HCT116 (cell line): ENCODE measurements around the gene AFF1. TPM values are rescaled to one million over a fixed set of nuclear protein-coding genes. Genes with fewer than 3 reads are reported as not detected.

Source experiments
- ATAC-seq: fragments of 200-7000 bp; cut with Tn5 transposase; 2 replicates; pipeline ENCODE4 v1.9.1; 2020; ENCODE audit warnings: mild to moderate bottlenecking, moderate library complexity
- BruUV-seq: library from RNA; stranded (reverse); fragments of 400-500 nt; replicated peaks from 2 replicates; lab custom pipeline; 2021; lab: Mats Ljungman, UMichigan
- CTCF ChIA-PET: fragments of 300-600 bp; sonication (Branson Sonifier 250); formaldehyde crosslinking; loops from one replicate; lab custom pipeline; 2021; ENCODE audit warnings: antibody characterized with exemption; lab: Charles Lee
- POLR2A ChIA-PET: fragments of 300-600, 350-600 bp; sonication (Branson Sonifier 250); formaldehyde crosslinking; loops from one replicate; lab custom pipeline; 2021; ENCODE audit warnings: antibody characterized with exemption; lab: Charles Lee
- RAD21 ChIA-PET, 2 experiments: fragments of 300-600 bp; sonication (Branson Sonifier 250); formaldehyde crosslinking; loops; one replicate each; lab custom pipeline; 2023; ENCODE audit warnings: low total read pairs in 2 of 2; ENCODE audit not compliant: uncharacterized antibody in 2 of 2, unreplicated experiment in 2 of 2, low non-redundant PET in 1 of 2; lab: Charles Lee
- DNase-seq: peaks from one replicate; pipeline ENCODE4 v3.0.0-alpha.2; 2010; ENCODE audit warnings: low read depth, low spot score
- H2AFZ ChIP-seq: fragments of 200-600 bp; shearing (Covaris generic), sonication (generic); 2 replicates; pipeline ENCODE4 v1.6.1; 2017; ENCODE audit warnings: low read depth, mixed run types, mixed read lengths, antibody characterized with exemption, low read length; ENCODE audit not compliant: poor library complexity, severe bottlenecking
- H3K27ac ChIP-seq: 2 replicates; pipeline ENCODE4 v1.5.1; 2012; ENCODE audit warnings: low read depth, low read length
- H3K27me3 ChIP-seq: fragments of 200-600 bp; sonication (generic); 2 replicates; pipeline ENCODE4 v1.6.1; 2016; ENCODE audit warnings: mixed run types, low read length, mixed read lengths; ENCODE audit not compliant: insufficient read depth
- H3K36me3 ChIP-seq, 2 experiments: fragments of 200-500 bp in 1 of 2; fragments of 200-600 bp in 1 of 2; sonication (Bioruptor generic) in 1 of 2; sonication (generic) in 1 of 2; 2 replicates each; pipeline versions ENCODE4 v1.5.1 to v1.6.1; 2014 to 2016; ENCODE audit warnings: low read length in 2 of 2, inconsistent platforms in 1 of 2, mixed read lengths in 1 of 2, mixed run types in 1 of 2; ENCODE audit not compliant: insufficient read depth in 2 of 2, control insufficient read depth in 1 of 2
- H3K4me1 ChIP-seq, 2 experiments: fragments of 200-600 bp in 1 of 2; sonication (generic) in 1 of 2; 2 replicates each; pipeline versions ENCODE4 v1.5.1 to v1.6.1; 2012 to 2017; ENCODE audit warnings: low read length in 2 of 2, inconsistent platforms in 1 of 2, mild to moderate bottlenecking in 1 of 2, mixed read lengths in 1 of 2, mixed run types in 1 of 2, moderate library complexity in 1 of 2; ENCODE audit not compliant: insufficient read depth in 2 of 2, control insufficient read depth in 1 of 2
- H3K4me2 ChIP-seq: fragments of 200-600 bp; sonication (generic); 2 replicates; pipeline ENCODE4 v1.6.1; 2017; ENCODE audit warnings: mixed run types, low read length, mixed read lengths
- H3K4me3 ChIP-seq, 2 experiments: fragments of 200-600 bp in 1 of 2; sonication (generic) in 1 of 2; replicated peaks in 1 of 2; 2 replicates each; pipeline ENCODE4 v1.5.1; 2011 to 2016; ENCODE audit warnings: low read length in 2 of 2, control low read depth in 1 of 2, low read depth in 1 of 2, mild to moderate bottlenecking in 1 of 2, mixed read lengths in 1 of 2, mixed run types in 1 of 2
- H3K79me2 ChIP-seq: fragments of 200-600 bp; sonication (generic); 2 replicates; pipeline ENCODE4 v1.6.1; 2017; ENCODE audit warnings: mild to moderate bottlenecking, mixed run types, low read length, moderate library complexity, mixed read lengths; ENCODE audit not compliant: insufficient read depth
- H3K9ac ChIP-seq: fragments of 200-600 bp; sonication (generic); 2 replicates; pipeline ENCODE4 v1.6.1; 2016; ENCODE audit warnings: low read length, mixed read lengths
- H3K9me2 ChIP-seq: fragments of 200-600 bp; sonication (generic), shearing (Covaris generic); 2 replicates; pipeline ENCODE4 v1.6.1; 2017; ENCODE audit warnings: mixed run types, mild to moderate bottlenecking, moderate library complexity; ENCODE audit not compliant: insufficient read depth
- H3K9me3 ChIP-seq, 2 experiments: fragments of 200-500 bp in 1 of 2; fragments of 200-600 bp in 1 of 2; sonication (Bioruptor generic) in 1 of 2; sonication (generic) in 1 of 2; 2 replicates each; pipeline ENCODE4 v1.6.1; 2014 to 2017; ENCODE audit warnings: low read length in 2 of 2, mixed read lengths in 2 of 2, inconsistent platforms in 1 of 2, low read depth in 1 of 2, mild to moderate bottlenecking in 1 of 2, mixed run types in 1 of 2, moderate library complexity in 1 of 2; ENCODE audit not compliant: control insufficient read depth in 1 of 2, insufficient read depth in 1 of 2
- H4K20me1 ChIP-seq: fragments of 200-600 bp; sonication (generic), shearing (Covaris generic); 2 replicates; pipeline ENCODE4 v1.6.1; 2017; ENCODE audit warnings: mixed run types, mild to moderate bottlenecking, moderate library complexity; ENCODE audit not compliant: insufficient read depth
- ELF1 ChIP-seq: IDR thresholded peaks from 2 replicates; pipeline ENCODE4 v1.6.1; 2012; ENCODE audit warnings: low read depth, borderline replicate concordance
- JUND ChIP-seq: IDR thresholded peaks from 2 replicates; pipeline ENCODE4 v1.6.1; 2012
- POLR2A ChIP-seq: IDR thresholded peaks from 2 replicates; pipeline ENCODE4 v1.7.0; 2011; ENCODE audit warnings: borderline replicate concordance; ENCODE audit not compliant: insufficient read depth, insufficient read length; ENCODE audit errors: extremely low read depth
- POLR2AphosphoS5 ChIP-seq: IDR thresholded peaks from 2 replicates; pipeline ENCODE4 v1.6.1; 2011; ENCODE audit warnings: mild to moderate bottlenecking, low read depth, low read length, moderate library complexity
- RAD21 ChIP-seq: IDR thresholded peaks from 2 replicates; pipeline ENCODE4 v1.6.1; 2012; ENCODE audit warnings: low read depth, mild to moderate bottlenecking
- SP1 ChIP-seq: IDR thresholded peaks from 2 replicates; pipeline ENCODE4 v1.6.1; 2012; ENCODE audit warnings: low read depth
- ZNF274 ChIP-seq: fragments of 200-500 bp; sonication (Bioruptor generic); IDR thresholded peaks from 2 replicates; pipeline ENCODE4 v1.6.1; 2014; ENCODE audit warnings: mild to moderate bottlenecking, low read depth, low read length, inconsistent platforms
- intact Hi-C: fragments of 100-400 bp; cut with micrococcal nuclease; formaldehyde crosslinking; loops from 2 replicates; pipeline ENCODE4 v1.10.0; 2022
- total RNA-seq: library from RNA; stranded (reverse); gene quantifications from one replicate; pipeline ENCODE4 v1.2.1, GENCODE V29; 2021; ENCODE audit not compliant: unreplicated experiment
- TF ChIP-seq, protein P1 (sequence below): IDR thresholded peaks from 2 replicates; pipeline ENCODE4 v1.6.1; 2012; ENCODE audit warnings: low read depth
- TF ChIP-seq, protein P2 (sequence below), 3 experiments: fragments of 200-600 bp in 1 of 3; sonication (generic) in 1 of 3; IDR thresholded peaks in 2 of 3; conservative IDR thresholded peaks in 1 of 3; 2 replicates each; pipeline ENCODE4 v1.5.1; 2012 to 2017; ENCODE audit warnings: low read depth in 2 of 3, low read length in 2 of 3, antibody characterized with exemption in 1 of 3, borderline replicate concordance in 1 of 3, control low read depth in 1 of 3, mild to moderate bottlenecking in 1 of 3, mixed read lengths in 1 of 3, mixed run types in 1 of 3, moderate library complexity in 1 of 3; ENCODE audit not compliant: insufficient read depth in 1 of 3

The AFF1 gene
- total RNA-seq, 1 experiment from 2014 or later: 43.1 TPM

- no peaks in the 10 kb centered on the region for H3K9me3 ChIP-seq
- H2AFZ ChIP-seq: no peak overlapping the region
- H3K4me2 ChIP-seq: no peak overlapping the region
- intact Hi-C loops: no loop called here
- ChIA-PET POLR2A (no interaction called here), RAD21 (no interaction called here), CTCF (no interaction called here)
- ATAC-seq: no peak
- H3K27me3 ChIP-seq: no peaks in the 10 kb centered on the region
- H3K27ac ChIP-seq: no peak overlapping the region
- DNase-seq: no peak
- no peaks in the 10 kb centered on the region for H3K9me2 ChIP-seq
- H3K9ac ChIP-seq: no peak overlapping the region
- peaks cover 11% of the 10 kb centered on the region for H3K79me2 ChIP-seq
- no peaks in the 10 kb centered on the region for H3K36me3 ChIP-seq
- no peak for TF ChIP-seq JUND
- no peak for TF ChIP-seq ZNF274
- no peak for TF ChIP-seq RAD21
- TF ChIP-seq POLR2AphosphoS5: no peak
- TF ChIP-seq, protein P1, sequence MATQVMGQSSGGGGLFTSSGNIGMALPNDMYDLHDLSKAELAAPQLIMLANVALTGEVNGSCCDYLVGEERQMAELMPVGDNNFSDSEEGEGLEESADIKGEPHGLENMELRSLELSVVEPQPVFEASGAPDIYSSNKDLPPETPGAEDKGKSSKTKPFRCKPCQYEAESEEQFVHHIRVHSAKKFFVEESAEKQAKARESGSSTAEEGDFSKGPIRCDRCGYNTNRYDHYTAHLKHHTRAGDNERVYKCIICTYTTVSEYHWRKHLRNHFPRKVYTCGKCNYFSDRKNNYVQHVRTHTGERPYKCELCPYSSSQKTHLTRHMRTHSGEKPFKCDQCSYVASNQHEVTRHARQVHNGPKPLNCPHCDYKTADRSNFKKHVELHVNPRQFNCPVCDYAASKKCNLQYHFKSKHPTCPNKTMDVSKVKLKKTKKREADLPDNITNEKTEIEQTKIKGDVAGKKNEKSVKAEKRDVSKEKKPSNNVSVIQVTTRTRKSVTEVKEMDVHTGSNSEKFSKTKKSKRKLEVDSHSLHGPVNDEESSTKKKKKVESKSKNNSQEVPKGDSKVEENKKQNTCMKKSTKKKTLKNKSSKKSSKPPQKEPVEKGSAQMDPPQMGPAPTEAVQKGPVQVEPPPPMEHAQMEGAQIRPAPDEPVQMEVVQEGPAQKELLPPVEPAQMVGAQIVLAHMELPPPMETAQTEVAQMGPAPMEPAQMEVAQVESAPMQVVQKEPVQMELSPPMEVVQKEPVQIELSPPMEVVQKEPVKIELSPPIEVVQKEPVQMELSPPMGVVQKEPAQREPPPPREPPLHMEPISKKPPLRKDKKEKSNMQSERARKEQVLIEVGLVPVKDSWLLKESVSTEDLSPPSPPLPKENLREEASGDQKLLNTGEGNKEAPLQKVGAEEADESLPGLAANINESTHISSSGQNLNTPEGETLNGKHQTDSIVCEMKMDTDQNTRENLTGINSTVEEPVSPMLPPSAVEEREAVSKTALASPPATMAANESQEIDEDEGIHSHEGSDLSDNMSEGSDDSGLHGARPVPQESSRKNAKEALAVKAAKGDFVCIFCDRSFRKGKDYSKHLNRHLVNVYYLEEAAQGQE: no peak
- TF ChIP-seq POLR2A: no peak
- no peak for TF ChIP-seq SP1
- TF ChIP-seq ELF1: no peak
- TF ChIP-seq, protein P2, sequence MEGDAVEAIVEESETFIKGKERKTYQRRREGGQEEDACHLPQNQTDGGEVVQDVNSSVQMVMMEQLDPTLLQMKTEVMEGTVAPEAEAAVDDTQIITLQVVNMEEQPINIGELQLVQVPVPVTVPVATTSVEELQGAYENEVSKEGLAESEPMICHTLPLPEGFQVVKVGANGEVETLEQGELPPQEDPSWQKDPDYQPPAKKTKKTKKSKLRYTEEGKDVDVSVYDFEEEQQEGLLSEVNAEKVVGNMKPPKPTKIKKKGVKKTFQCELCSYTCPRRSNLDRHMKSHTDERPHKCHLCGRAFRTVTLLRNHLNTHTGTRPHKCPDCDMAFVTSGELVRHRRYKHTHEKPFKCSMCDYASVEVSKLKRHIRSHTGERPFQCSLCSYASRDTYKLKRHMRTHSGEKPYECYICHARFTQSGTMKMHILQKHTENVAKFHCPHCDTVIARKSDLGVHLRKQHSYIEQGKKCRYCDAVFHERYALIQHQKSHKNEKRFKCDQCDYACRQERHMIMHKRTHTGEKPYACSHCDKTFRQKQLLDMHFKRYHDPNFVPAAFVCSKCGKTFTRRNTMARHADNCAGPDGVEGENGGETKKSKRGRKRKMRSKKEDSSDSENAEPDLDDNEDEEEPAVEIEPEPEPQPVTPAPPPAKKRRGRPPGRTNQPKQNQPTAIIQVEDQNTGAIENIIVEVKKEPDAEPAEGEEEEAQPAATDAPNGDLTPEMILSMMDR (IDR thresholded peaks at IDR 0.05 in 2 of 3, conservative IDR thresholded peaks at IDR 0.05 in 1 of 3; ENCODE audit: borderline replicate concordance in 1 of 3, insufficient read depth in 1 of 3, low read depth in 2 of 3, low read length in 2 of 3): no peak
- H3K4me1 ChIP-seq: peaks cover 12 to 14% of the 10 kb centered on the region in 2 experiments
- BruUV-seq: no TSS peak
- no peak overlapping the region for H3K4me3 ChIP-seq
- H4K20me1 ChIP-seq: no peaks in the 10 kb centered on the region
Measured at GRCh38 chr4:86968547-86968946, 33.7 kb downstream of the AFF1 start.
